ENCODE results near the gene OXA1L.

Gene OXA1L

DNA sequence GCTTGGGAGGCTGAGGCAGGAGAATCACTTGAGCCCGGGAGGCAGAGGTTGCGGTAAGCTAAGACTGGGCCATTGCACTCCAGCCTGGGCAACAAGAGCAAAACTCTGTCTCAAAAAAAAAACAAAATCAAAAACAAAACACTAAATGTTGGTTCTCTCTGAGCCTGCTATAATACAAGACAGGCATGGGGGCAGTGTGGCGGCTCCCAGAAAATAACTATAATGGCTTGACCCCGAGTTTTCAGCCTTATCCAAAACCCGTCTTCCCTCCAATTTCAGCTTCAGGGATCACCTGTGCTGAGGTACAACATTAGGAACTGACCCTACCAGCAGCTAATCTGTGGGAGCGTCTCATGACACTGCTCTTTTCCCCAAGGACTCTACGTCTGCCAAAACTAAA lies 47.9 kb downstream of the OXA1L start:
- ChIA-PET POLR2A (ENCODE audit: low non-redundant PET) (interaction anchor here (0.6 kb wide), 1 partner anchor 9 kb away, joined by 3 read pairs; no protein-coding TSS in a partner anchor), CTCF (interaction anchor here (1.0 to 1.5 kb wide), 2 partner anchors 9 to 38 kb away, joined by 3 to 6 read pairs; no protein-coding TSS in a partner anchor)
- no peak overlapping the region for H3K27ac ChIP-seq
- TF ChIP-seq, protein P1, sequence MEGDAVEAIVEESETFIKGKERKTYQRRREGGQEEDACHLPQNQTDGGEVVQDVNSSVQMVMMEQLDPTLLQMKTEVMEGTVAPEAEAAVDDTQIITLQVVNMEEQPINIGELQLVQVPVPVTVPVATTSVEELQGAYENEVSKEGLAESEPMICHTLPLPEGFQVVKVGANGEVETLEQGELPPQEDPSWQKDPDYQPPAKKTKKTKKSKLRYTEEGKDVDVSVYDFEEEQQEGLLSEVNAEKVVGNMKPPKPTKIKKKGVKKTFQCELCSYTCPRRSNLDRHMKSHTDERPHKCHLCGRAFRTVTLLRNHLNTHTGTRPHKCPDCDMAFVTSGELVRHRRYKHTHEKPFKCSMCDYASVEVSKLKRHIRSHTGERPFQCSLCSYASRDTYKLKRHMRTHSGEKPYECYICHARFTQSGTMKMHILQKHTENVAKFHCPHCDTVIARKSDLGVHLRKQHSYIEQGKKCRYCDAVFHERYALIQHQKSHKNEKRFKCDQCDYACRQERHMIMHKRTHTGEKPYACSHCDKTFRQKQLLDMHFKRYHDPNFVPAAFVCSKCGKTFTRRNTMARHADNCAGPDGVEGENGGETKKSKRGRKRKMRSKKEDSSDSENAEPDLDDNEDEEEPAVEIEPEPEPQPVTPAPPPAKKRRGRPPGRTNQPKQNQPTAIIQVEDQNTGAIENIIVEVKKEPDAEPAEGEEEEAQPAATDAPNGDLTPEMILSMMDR (conservative IDR thresholded peaks at IDR 0.05; ENCODE audit: low read depth) = no peak
- no peak for DNase-seq (ENCODE audit: low spot score)

DNA sequence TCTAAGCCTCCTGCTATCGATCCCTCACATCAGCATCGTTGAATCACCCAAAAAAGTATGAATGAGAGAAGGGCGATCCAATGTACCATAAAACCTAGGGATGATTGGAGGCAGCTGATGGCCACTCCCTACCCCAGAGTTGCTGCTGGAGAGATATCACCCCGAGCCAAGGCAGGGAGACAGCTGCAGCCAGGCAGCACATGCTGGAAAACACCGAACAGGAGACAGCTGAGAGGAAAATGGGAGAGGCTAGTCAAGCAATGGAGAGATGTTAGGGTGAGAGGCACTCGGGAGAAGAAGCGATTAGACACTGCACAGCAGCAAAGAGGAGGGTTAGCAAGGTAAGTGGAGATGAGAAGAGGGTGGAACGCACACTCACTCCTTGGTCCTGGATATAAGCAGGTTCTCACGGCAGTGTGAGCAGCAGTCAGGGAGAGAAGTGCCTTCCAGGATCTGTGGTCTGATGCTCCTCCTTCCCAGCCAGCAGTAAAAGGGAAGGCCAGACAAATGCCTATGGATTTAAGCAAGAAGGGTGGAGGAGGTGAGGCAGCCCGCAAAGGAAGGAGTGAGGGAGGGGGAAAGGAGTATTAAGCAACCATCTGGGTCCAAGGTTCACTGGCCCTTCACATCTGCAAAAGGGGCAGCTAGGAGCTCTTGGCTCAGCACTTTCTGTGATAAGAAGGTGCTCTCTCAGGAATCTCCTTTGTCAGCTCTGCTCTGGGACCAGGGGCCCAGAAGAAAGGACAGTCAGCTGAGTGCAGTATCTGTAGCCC lies 48.6 kb downstream of the OXA1L start, which contains the start of gene SLC7A7:
Gene SLC7A7, minus strand, starts transcription at position 495 of the 773 bp plus-strand sequence. CDS start 2,037 bp downstream, outside the sequence.
- TF ChIP-seq, protein P1 (conservative IDR thresholded peaks at IDR 0.05; ENCODE audit: low read depth) = no peak
- DNase-seq (ENCODE audit: low spot score) = no peak
- ChIA-PET CTCF (interaction anchor here (1.0 to 1.5 kb wide), 2 partner anchors 8 to 38 kb away, joined by 3 to 6 read pairs; no protein-coding TSS in a partner anchor), POLR2A (ENCODE audit: low non-redundant PET) (interaction anchor here (0.6 kb wide), 1 partner anchor 8 kb away, joined by 3 read pairs; no protein-coding TSS in a partner anchor)
- no peak within 1 kb of the TSS for H3K27ac ChIP-seq

DNA sequence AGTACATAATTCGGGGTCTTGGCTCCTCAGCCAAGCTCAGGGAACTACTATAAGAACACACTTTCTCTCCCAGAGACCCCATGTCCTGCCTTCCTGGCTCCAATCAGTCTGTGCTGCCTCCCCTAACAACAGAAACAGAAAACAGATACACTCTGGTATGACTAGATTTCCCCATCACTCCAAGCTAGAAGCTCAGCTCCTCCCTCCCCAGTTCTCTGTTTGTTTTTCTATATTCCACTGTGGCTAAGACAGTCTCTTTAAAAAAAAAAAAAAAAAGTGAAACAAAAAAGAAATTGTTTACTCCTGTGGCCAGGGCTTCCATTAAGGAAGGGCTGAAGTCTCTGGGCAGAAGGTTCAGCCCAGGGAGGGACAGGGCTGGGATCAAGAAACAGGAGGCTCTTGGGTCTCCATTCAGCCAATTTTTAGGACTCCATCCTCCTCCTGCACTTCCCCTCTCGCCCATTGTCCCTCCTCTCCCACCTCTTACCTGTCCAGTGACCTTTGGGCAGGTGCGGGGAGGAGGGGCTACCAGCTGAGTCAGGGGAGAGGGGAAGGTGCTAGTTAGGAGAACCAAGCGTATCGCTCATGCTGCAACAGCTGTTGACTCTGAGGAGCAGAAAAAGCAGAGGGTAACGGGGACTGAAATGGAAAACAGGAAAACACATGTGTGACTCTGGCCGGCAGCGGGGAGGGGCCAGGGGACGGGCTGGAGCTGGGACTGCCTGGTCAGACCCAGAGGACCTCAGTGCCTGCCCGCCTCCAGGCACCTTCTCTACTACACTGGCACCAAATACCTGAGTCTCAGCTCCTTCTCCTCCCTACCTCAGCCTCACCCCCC lies 52.9 kb downstream of the OXA1L start:
- CTCF ChIA-PET = interaction anchor here (0.5 to 3.3 kb wide), 3 partner anchors 33 to 259 kb away, joined by 3 to 14 read pairs (median 3); no protein-coding TSS in a partner anchor
- POLR2A ChIA-PET (ENCODE audit: low non-redundant PET) = interaction anchor here (0.7 kb wide), 2 partner anchors 34 to 162 kb away, joined by 3 to 7 read pairs; no protein-coding TSS in a partner anchor
- TF ChIP-seq, protein P1 (conservative IDR thresholded peaks at IDR 0.05; ENCODE audit: low read depth) = no peak
- H3K27ac ChIP-seq = no peak overlapping the region
- DNase-seq (ENCODE audit: low spot score) = no peak

DNA sequence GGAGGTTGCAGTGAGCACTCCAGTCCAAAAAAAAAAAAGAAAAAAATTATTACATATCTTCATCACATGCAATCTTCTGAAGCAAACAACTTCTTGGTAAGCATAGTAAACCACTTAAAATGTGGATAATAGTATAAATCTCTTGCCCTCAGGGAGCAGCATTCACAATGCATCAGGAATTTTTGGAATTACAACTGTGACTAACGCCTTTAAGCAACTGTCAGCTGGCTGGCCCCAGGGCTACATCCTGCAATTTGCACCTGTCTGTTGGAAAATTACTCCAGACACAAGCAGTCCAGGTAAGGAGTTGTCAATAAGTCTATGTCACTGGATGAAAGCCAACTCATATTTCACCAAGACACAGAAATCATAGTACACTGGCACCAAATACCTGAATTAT lies 54.2 kb downstream of the OXA1L start:
- ChIA-PET CTCF (interaction anchor here (0.6 to 3.3 kb wide), 3 partner anchors 28 to 173 kb away, joined by 3 to 14 read pairs (median 3); no protein-coding TSS in a partner anchor), POLR2A (ENCODE audit: low non-redundant PET) (no interaction called here)
- H3K27ac ChIP-seq = peak overlapping the region; percentile 39
- TF ChIP-seq, protein P1 (conservative IDR thresholded peaks at IDR 0.05; ENCODE audit: low read depth) = no peak
- peak; percentile 71 for DNase-seq (ENCODE audit: low spot score)

DNA sequence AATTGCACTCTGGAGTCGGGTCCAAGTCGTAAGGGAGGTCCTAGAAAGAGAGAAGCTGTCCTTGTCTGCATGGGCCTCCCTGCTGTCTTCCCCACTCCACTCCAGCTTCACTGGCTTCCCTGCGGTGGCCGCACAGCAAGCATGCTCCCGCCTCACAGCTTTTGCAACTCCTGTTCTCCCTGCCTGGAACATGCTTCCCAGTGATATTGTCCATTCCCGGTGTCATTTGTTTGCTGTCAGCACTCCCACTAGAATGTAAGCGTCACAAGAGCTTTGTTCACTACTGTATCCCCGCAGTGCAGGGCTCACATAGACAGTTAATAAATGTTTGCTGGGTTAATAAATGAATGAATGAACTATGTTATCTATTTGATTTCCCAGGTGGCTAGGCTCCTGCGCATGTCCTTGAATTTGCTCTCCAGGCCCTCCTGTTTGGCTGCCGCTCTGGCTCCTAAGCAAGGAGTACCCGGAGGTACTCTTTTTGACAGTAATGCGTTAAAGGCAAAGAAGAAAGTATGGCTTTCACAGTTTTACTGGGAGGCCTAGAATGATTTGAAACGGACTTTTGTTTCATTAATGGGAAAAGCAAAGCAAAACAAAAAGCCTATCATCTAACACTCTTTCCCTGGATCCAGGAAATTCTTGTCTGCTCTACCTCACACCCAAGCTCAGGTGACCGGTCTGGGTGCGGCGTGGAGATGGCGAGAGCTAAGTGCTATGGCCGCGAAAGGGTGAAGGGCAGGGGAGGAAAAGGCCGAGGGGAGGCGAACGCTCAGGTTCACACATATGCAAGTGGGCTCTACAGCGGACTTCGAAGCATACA lies 54.9 kb downstream of the OXA1L start:
- POLR2A ChIA-PET (ENCODE audit: low non-redundant PET) = no interaction called here
- no peak for DNase-seq (ENCODE audit: low spot score)
- CTCF ChIA-PET = interaction anchor here (0.6 to 3.3 kb wide), 4 partner anchors 28 to 265 kb away, joined by 3 to 14 read pairs (median 6); no protein-coding TSS in a partner anchor
- H3K27ac ChIP-seq = peak overlapping the region; percentile 61
- TF ChIP-seq, protein P1 (conservative IDR thresholded peaks at IDR 0.05; ENCODE audit: low read depth) = no peak
